Epidermal melanocyte (primary cell): ENCODE data around the gene ASPSCR1.

Source experiments
- DNase-seq: peaks from one replicate; pipeline ENCODE4 v3.0.0; 2011; ENCODE audit warnings: low spot score; ENCODE audit not compliant: insufficient read length

ASPSCR1 gene

GRCh38 chr17:81998691-81999438 lies 21.4 kb downstream of the ASPSCR1 start:
- no peak for DNase-seq

GRCh38 chr17:81999587-81999975 lies 22.2 kb downstream of the ASPSCR1 start:
- DNase-seq = no peak

GRCh38 chr17:81999976-82000802 lies 22.8 kb downstream of the ASPSCR1 start:
- DNase-seq = no peak

- DNase-seq = no peak
Observed at GRCh38 chr17:82000803-82001570, 23.6 kb downstream of the ASPSCR1 start.

- DNase-seq = no peak
Observed at GRCh38 chr17:82001571-82002056, 24.2 kb downstream of the ASPSCR1 start.

GRCh38 chr17:82003411-82004381 lies 26.3 kb downstream of the ASPSCR1 start:
- DNase-seq = peak; percentile 89

GRCh38 chr17:82004517-82005455 lies 27.4 kb downstream of the ASPSCR1 start:
- DNase-seq = no peak

GRCh38 chr17:82005701-82006348 lies 28.4 kb downstream of the ASPSCR1 start:
- no peak for DNase-seq

GRCh38 chr17:82006468-82007227 lies 29.2 kb downstream of the ASPSCR1 start:
- DNase-seq = no peak

- DNase-seq = no peak
Observed at GRCh38 chr17:82007228-82007494, 29.7 kb downstream of the ASPSCR1 start.

- no peak for DNase-seq
Observed at GRCh38 chr17:82007495-82008257, 30.2 kb downstream of the ASPSCR1 start.

- DNase-seq = no peak
Observed at GRCh38 chr17:82008258-82008940, 31.0 kb downstream of the ASPSCR1 start.

- DNase-seq = no peak
Observed at GRCh38 chr17:82008941-82009405, 31.5 kb downstream of the ASPSCR1 start.

GRCh38 chr17:82009413-82009812 lies 32.0 kb downstream of the ASPSCR1 start:
- DNase-seq = no peak

- no peak for DNase-seq
Observed at GRCh38 chr17:82010575-82011525, 33.4 kb downstream of the ASPSCR1 start.
